HG03571 (cell line): ENCODE data around the gene VTI1A.
A peak's percentile ranks its signal among the peaks of the same experiment; 100 is the strongest.
"Not testable (repeated sequence)": the region's sequence is repeated elsewhere in the genome, so short reads cannot be mapped to it uniquely, and the experiment has no call there.

ENCODE experiments used
- ATAC-seq: cut with Tn5 transposase; IDR thresholded peaks from one replicate; pipeline ENCODE4 v1.9.1; 2021; ENCODE audit not compliant: unreplicated experiment

VTI1A gene

GRCh38 chr10:112454910-112455779, 8.1 kb downstream of the VTI1A start:
- ATAC-seq: no peak

- ATAC-seq: no peak
Measured at GRCh38 chr10:112456533-112456932, 9.5 kb downstream of the VTI1A start.

DNA sequence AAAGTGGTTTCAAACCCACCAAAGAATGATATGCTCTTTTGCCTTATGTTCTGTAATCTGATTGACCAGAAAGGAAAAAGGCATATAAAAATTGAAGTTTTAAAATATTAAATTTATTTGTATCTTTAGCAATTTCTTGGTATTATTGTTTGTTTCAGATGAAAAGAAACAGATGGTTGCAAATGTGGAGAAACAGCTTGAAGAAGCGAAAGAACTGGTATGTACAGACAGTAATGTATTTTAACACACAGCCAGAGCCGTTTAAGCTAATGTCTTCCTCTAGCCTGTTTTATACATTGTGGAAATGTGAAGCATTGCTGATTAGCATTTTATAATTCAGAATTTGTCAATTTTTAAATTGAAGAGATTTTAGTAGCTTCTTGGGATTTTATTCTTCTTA, 13.4 kb downstream of the VTI1A start:
- no peak for ATAC-seq

- ATAC-seq: no peak
Measured at GRCh38 chr10:112461029-112461887, 14.2 kb downstream of the VTI1A start.

GRCh38 chr10:112464074-112464473, 17.1 kb downstream of the VTI1A start:
- not testable (repeated sequence) for ATAC-seq

GRCh38 chr10:112465299-112465883, 18.4 kb downstream of the VTI1A start:
- no peak for ATAC-seq

DNA sequence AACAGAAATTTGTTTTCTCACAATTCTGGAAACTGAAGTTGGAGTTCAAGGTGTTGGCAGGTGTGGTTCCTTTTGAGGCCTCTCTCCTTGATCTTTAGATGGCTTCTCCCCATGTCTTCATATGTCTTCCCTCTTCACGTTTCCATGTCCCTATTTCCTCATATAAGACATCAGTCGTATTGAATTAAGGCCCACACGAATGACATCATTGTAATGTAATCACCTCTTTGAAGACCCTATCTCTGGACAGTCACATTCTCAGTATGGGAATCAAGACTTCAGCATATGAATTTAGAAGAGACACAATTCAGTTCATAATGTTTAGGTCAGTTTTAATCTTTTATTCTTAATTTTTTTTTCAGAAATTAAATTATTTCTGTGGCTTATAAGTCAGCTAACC, 19.8 kb downstream of the VTI1A start:
- ATAC-seq: no peak

DNA sequence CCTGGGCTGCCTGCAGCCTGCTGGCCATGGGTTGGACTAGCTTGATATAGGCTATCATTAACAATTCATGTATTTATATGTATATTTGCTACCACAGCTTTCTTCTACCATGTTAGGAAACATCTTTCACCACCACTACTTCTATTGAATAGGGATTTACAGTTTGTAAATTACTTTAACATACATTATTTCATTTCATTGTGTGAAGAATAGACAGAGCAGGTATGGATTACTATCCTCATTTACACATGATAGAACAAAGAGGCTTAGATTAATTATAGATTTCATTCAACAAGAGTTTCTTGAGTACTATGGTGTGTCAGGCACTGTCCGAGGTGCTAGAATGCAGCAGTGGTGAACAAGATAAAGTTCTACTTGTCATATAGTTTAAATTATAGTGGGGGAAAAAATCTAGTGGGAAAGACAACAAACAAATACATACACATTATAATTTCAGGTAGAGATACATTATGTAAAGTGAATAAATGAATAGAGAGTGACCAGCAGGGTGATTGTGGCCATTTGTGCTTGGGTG, 20.6 kb downstream of the VTI1A start:
- no peak for ATAC-seq

- peak; percentile 75 for ATAC-seq
Measured at GRCh38 chr10:112471878-112472487, 25.0 kb downstream of the VTI1A start.

DNA sequence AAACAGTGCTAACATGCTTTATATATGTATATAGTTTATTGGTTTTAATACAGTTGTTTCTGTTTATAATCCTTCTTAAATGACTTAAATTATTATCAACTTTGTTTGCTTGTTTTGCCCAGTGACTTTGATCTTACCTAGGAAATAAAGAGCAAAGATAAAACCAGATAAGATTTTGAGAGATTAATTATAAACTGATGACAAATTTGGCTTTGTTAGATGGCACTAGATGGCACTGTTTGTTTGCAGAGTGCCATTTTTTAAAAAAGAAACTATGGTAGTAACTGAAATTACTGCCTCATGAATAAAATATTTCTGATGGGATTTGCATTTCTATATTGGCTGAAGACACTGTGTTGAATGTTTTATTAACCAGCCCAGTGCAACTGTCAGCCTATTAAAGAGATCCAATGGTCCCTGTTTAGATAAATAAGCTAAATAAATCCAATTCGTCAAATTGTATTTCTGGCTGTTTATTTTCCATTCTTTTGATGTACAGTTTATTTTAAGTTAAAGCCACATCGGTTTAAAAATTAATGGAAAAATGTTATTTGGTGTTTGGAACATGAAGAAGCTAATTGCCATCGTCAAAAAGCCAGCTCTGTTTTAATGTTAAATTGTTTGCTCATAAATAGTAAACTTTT, 28.7 kb downstream of the VTI1A start:
- ATAC-seq: no peak

DNA sequence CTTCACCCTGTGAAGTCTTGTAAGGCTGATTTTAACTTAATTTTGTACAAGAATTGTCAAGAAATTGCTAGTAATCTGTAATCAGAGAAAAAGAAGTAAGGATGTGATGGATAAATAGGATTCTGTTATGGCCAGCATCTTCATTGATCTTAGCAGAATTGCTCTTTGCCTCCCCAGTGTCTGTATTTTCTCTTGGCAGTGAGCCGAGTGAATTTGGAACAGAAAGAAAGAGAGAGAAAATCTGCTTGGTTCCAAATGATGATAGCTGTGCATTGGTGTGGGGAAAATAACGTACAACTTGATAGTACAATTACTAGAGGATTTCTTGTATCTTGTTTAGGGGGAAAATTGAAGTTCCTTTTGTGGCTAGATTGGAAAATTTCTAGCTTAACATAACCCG, 34.6 kb downstream of the VTI1A start:
- ATAC-seq: no peak

GRCh38 chr10:112484399-112484798, 37.4 kb downstream of the VTI1A start:
- no peak for ATAC-seq

- no peak for ATAC-seq
Measured at GRCh38 chr10:112487964-112488363, 40.9 kb downstream of the VTI1A start.

- no peak for ATAC-seq
Measured at GRCh38 chr10:112490545-112490944, 43.5 kb downstream of the VTI1A start.

GRCh38 chr10:112491144-112491543, 44.1 kb downstream of the VTI1A start:
- no peak for ATAC-seq

DNA sequence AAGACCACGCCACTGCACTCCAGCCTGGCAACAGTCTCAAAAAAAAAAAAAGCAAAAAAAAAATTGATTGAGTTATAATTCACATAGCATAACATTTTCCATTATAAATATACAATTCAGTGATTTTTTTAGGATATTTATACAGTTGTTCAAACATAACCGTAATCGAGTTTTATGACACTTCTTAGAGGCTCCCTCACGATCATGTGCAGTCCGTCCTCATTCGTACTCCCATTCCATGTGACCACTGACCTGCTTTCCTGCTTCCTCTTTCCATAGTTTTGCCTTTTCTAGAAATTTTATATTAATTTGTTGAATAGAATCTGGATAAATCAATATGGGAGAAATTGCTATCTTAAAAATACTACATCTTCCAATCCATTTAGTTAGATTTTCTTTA, 45.7 kb downstream of the VTI1A start:
- ATAC-seq: no peak

DNA sequence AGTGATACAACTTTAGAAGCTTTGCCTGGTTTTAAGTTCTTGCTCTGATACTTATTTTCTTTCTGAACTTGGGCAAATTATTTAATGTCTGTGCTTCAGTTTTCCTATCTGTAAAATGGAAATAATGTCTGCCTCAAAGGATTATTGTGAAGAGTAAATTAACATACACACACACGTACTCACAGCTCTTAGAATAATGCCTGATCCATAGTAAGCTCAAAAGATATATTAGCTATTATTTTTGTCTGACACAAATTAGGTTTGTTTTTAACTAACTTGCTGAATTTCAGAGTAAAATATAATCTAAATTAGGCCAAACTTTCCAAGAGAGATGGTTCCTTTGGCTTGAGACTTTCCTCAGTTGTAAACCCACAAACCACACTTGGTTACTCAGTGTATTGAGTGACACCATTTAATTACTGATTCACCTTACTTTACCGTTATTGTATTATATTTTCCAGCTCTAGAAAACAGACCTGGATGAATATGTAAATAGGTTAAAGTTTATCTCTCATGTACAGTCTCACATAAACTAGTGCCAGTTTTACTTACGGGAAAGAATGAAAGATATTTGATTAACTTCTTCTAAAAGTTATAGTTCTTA, 50.4 kb downstream of the VTI1A start:
- peak; percentile 81 for ATAC-seq

DNA sequence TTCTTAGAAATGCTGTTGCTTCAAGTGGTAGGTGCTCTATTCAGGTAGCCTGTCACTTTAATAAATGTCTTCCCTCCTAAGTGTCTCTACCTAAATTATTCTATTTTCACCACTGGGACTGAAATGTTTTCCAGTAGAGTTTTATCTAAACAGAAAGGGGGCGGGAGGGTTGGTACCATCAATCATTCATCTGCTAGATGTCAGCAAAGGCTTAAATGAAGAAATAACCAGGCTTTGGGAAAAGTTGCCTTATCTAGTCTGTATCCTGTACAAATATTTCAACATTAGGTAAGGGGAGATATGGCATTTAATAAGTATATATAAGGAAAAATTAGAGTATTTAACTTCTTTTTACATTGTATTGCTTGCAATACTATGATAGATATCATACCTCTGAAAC, 51.8 kb downstream of the VTI1A start:
- ATAC-seq: no peak

DNA sequence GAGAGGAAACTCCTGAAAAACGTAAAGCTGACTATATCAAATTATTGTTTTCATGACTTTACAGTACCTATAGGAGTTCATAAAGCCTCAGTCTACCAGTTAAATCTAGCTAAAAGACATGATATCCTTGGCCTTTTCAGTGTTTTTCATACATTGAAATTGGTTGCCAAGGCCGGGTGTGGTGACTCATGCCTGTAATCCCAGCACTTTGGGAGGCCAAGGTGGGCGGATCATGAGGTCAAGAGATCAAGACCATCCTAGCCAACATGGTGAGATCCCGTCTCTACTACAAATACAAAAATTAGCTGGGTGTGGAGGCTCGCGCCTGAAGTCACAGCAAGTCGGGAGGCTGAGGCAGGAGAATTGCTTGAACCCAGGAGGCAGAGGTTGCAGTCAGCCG, 53.0 kb downstream of the VTI1A start:
- ATAC-seq: not testable (repeated sequence)

GRCh38 chr10:112502536-112502935, 55.5 kb downstream of the VTI1A start:
- ATAC-seq: no peak
